ENCODE results near the gene IL17RB. TPM values are rescaled to one million over a fixed set of nuclear protein-coding genes. Genes with fewer than 3 reads are reported as not detected.

IL17RB gene
- total and polyA plus RNA-seq, 2 of the 8 experiments (the other 6 are each of a cell fraction or from before 2014, with no cell fraction given): 7.0 to 24.6 TPM

DNA sequence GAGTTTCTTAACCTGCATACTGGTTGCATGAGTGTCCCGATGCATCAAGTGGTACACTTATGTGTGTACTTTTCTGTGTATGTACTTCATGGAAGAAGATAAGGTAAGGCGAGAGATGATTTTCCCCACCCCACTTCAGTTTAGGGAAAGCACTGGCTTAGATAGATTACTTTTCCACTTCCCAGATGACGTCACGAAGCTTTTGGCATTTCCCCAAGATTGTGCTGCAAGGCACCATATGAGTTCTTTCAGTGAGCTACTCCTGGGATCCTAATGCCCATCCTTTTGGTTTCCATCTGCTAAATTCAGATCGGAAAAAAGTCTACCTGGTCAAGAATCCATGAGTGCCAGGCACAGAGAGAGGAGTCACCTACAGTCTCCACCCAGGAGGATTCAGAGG, 4.5 kb downstream of the IL17RB start:
- Histone ChIP-seq H2BK5ac (ENCODE audit: low read depth, low read length) (no peak overlapping the region), H2AFZ (ENCODE audit: low read length) (no peak overlapping the region), H3K27ac (ENCODE audit: low read depth, low read length) (no peak overlapping the region), H3K23ac (ENCODE audit: insufficient read length) (no peak overlapping the region), H3K23me2 (ENCODE audit: low read depth, low read length) (peaks cover 8% of the 10 kb centered on the region), H3K27me3 (replicated peaks in 1 of 4; ENCODE audit: control insufficient read depth in 3 of 4, extremely low read depth in 1 of 4, insufficient read depth in 3 of 4, low read length in 3 of 4) (peaks cover 3 to 16% (median 9%) of the 10 kb centered on the region in 4 experiments), H3K14ac (ENCODE audit: insufficient read length) (no peak overlapping the region), H3K79me2 (ENCODE audit: control insufficient read depth in 1 of 2, insufficient read depth in 2 of 2, low read length in 2 of 2) (no peaks in the 10 kb centered on the region; a peak in 1 of 4 replicates), H2BK20ac (ENCODE audit: low read length) (no peak overlapping the region), H3K4me3 (ENCODE audit: extremely low read depth in 1 of 4, insufficient read depth in 2 of 4, low read depth in 3 of 4, low read length in 4 of 4) (no peak overlapping the region), H3K9ac (replicated peaks in 1 of 4; ENCODE audit: extremely low read depth in 1 of 4, low read depth in 3 of 4, low read length in 3 of 4) (no peak overlapping the region), H3K18ac (ENCODE audit: extremely low read depth, low read length) (no peak overlapping the region), H3K36me3 (ENCODE audit: control insufficient read depth in 2 of 4, insufficient read depth in 4 of 4, low read length in 3 of 4) (peaks cover 0 to 7% (median 3%) of the 10 kb centered on the region in 4 experiments; a peak in 5 of 8 replicates), H3K4me1 (replicated peaks in 1 of 4; ENCODE audit: control insufficient read depth in 3 of 4, insufficient read depth in 4 of 4, low read length in 3 of 4) (peaks cover 0 to 5% (median under 1%) of the 10 kb centered on the region in 4 experiments; a peak in 3 of 7 replicates), H3K56ac (replicated peaks; ENCODE audit: insufficient read length, low read depth, low read length) (no peak overlapping the region), H3K4me2 (ENCODE audit: insufficient read depth in 1 of 2, low read depth in 2 of 2, low read length in 2 of 2) (no peak overlapping the region), H3K79me1 (ENCODE audit: low read depth, low read length) (peaks cover 5% of the 10 kb centered on the region; the same call in 1 of the 2 replicates), H3K9me3 (ENCODE audit: insufficient read depth in 2 of 2, low read depth in 1 of 2, low read length in 1 of 2) (no peaks in the 10 kb centered on the region), H2BK12ac (ENCODE audit: low read depth, low read length) (no peak overlapping the region), H2BK120ac (replicated peaks; ENCODE audit: low read depth, low read length) (no peak overlapping the region), H4K8ac (ENCODE audit: extremely low read depth, insufficient read depth, low read length) (no peak overlapping the region), H4K20me1 (replicated peaks in 1 of 2; ENCODE audit: control insufficient read depth in 1 of 2, insufficient read depth in 2 of 2, low read length in 2 of 2) (peaks cover 2 to 3% of the 10 kb centered on the region in 2 experiments), H4K5ac (ENCODE audit: insufficient read length, low read depth, low read length) (no peak overlapping the region), H3K4ac (replicated peaks; ENCODE audit: insufficient read length, low read depth, low read length) (no peak overlapping the region), H4K91ac (replicated peaks; ENCODE audit: insufficient read length, low read length) (no peak overlapping the region), H2BK15ac (ENCODE audit: low read length) (no peak overlapping the region), H2AK5ac (ENCODE audit: low read depth, low read length) (no peak overlapping the region)
- CTCF ChIA-PET (ENCODE audit: partially characterized antibody): interaction anchor here (0.5 to 1.1 kb wide), 3 partner anchors 13 to 18 kb away, joined by 3 read pairs; no protein-coding TSS in a partner anchor
- WGBS, 2 experiments (ENCODE audit: extremely low coverage in 1 of 2, insufficient coverage in 1 of 2, insufficient read length in 1 of 2, insufficient replicate concordance in 2 of 2, low coverage in 1 of 2, low lambda C conversion rate in 2 of 2, missing lambda C conversion rate in 1 of 2): 94% methylated on average over 5 of the region's 5 CpGs; no CpG with 5 or more reads in 1 of the 2 experiments
- FAIRE-seq (no peak), DNase-seq (ENCODE audit: low read depth in 1 of 2, low spot score in 2 of 2) (no peak)
- POLR2A ChIA-PET (ENCODE audit: partially characterized antibody): interaction anchor here (0.6 kb wide), 1 partner anchor 373 kb away, joined by 4 read pairs; no protein-coding TSS in a partner anchor
- TF ChIP-seq EZH2 (IDR thresholded peaks at IDR 0.05; ENCODE audit: low read depth, low read length, severe bottlenecking) (no peak), GTF2F1 (IDR thresholded peaks at IDR 0.05; ENCODE audit: borderline replicate concordance, low read depth, low read length) (no peak), SP1 (IDR thresholded peaks at IDR 0.05; ENCODE audit: low read depth, low read length) (no peak), CEBPB (IDR thresholded peaks at IDR 0.05; ENCODE audit: low read depth, low read length) (no peak), MAFK (IDR thresholded peaks at IDR 0.05; ENCODE audit: low read depth, low read length) (no peak), JUND (IDR thresholded peaks at IDR 0.05; ENCODE audit: low read length) (no peak)
